Spinal cord (tissue), 10 donors: ENCODE results near the gene RRH. TPM values are rescaled to one million over a fixed set of nuclear protein-coding genes. Genes with fewer than 3 reads are reported as not detected.

Experiments used
- DNase-seq, 6 donors: peaks; one replicate each; pipeline versions ENCODE4 v3.0.0 to v3.0.0-alpha.2; 2013 to 2015; ENCODE audit warnings: low spot score in 6 of 6, low read depth in 4 of 6
- H3K27ac ChIP-seq: one replicate; pipeline ENCODE4 v1.5.1; 2013; ENCODE audit warnings: low read depth, low read length, control low read depth
- H3K27me3 ChIP-seq: one replicate; pipeline ENCODE4 v1.6.1; 2013; ENCODE audit warnings: low read length; ENCODE audit not compliant: control insufficient read depth, insufficient read depth
- H3K36me3 ChIP-seq: one replicate; pipeline ENCODE4 v1.6.1; 2013; ENCODE audit warnings: low read length; ENCODE audit not compliant: control insufficient read depth, insufficient read depth
- H3K4me1 ChIP-seq: one replicate; pipeline ENCODE4 v1.6.1; 2013; ENCODE audit warnings: low read length; ENCODE audit not compliant: control insufficient read depth, insufficient read depth
- H3K4me3 ChIP-seq: one replicate; pipeline ENCODE4 v1.5.1; 2013; ENCODE audit warnings: low read depth, low read length, control low read depth
- H3K9me3 ChIP-seq: one replicate; pipeline ENCODE4 v1.6.1; 2013; ENCODE audit warnings: low read length; ENCODE audit not compliant: control insufficient read depth, insufficient read depth
- WGBS: methylation state at CpG from one replicate; pipeline ENCODE4 v1.1.5; 2013; ENCODE audit warnings: missing lambda C conversion rate; ENCODE audit not compliant: insufficient coverage; 5-methylcytosine and 5-hydroxymethylcytosine counted together
- polyA plus RNA-seq, 2 donors: library from polyadenylated mRNA; unstranded; fragments of 120-200 nt; gene quantifications; one replicate each; pipeline ENCODE4 v1.2.1, GENCODE V29; 2013; ENCODE audit not compliant: insufficient read length in 2 of 2
- total RNA-seq, 2 donors: library from RNA; depleted of rRNA in 1 of 2; stranded (reverse); fragments of 120-200 nt in 1 of 2; fragments of >200 nt in 1 of 2; gene quantifications; one replicate each; pipeline versions ENCODE4 v1.2.3 to v1.2.4, GENCODE V29; 2013 to 2014
- donor health status: healthy.

Gene RRH
- total and polyA plus RNA-seq, 4 donors = 0.44 to 0.79 (median 0.62) TPM

- no peaks in the 10 kb centered on the region for H3K36me3 ChIP-seq
- DNase-seq = no peak
- H3K27me3 ChIP-seq = no peaks in the 10 kb centered on the region
- H3K9me3 ChIP-seq = no peaks in the 10 kb centered on the region
- H3K27ac ChIP-seq = no peak overlapping the region
- WGBS = no CpG with 5 or more reads among the region's 2 CpGs
- no peak overlapping the region for H3K4me3 ChIP-seq
- H3K4me1 ChIP-seq = peaks cover 3% of the 10 kb centered on the region
Measured at GRCh38 chr4:109809655-109810054, 18.1 kb upstream of the RRH start.

DNA sequence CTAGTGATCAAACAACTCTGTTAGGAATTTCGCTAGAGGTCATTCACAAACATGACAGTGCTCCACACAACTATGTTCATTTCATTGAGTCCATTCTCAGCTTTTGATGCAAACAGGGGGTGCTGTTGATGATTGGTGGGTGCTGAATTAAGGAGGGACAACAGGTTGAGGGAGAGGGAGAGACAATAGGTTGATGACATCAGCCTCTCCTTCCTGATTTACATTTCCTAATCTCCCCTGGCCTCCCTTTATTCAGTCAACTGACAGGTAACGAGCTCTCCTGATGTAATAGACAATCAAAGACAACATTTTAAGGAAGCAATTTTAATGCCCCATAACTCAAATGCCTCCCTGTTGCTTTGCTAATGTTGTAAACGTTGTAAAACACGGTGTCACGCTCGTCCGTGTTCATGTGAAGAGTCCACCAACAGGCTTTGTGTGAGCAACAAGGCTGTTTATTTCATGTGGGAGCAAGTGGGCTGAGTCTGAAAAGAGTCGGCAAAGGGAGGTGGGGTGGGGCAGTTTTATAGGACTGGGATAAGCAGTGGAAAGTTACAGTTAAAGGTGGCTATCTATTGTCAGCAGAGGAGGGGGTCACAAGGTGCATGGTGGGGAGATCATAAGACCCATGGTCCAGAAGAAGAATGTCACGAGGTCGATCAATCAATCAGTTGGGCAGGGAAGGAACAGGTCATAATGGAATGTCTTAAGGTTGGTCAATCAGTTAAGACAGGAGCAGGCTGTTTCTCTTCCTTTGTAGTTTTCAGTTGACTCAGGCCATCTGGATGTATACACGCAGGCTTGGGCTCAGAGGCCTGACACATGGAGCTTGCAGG is 17.0 kb upstream of the RRH start:
- DNase-seq = no peak
- peaks cover 6% of the 10 kb centered on the region for H3K4me1 ChIP-seq
- no peak overlapping the region for H3K27ac ChIP-seq
- no peaks in the 10 kb centered on the region for H3K27me3 ChIP-seq
- H3K36me3 ChIP-seq = no peaks in the 10 kb centered on the region
- WGBS = 67% methylated on average over 10 of the region's 11 CpGs
- no peak overlapping the region for H3K4me3 ChIP-seq
- no peaks in the 10 kb centered on the region for H3K9me3 ChIP-seq

- no CpG with 5 or more reads among the region's 3 CpGs for WGBS
Measured at GRCh38 chr4:109811707-109812106, 16.1 kb upstream of the RRH start.

DNA sequence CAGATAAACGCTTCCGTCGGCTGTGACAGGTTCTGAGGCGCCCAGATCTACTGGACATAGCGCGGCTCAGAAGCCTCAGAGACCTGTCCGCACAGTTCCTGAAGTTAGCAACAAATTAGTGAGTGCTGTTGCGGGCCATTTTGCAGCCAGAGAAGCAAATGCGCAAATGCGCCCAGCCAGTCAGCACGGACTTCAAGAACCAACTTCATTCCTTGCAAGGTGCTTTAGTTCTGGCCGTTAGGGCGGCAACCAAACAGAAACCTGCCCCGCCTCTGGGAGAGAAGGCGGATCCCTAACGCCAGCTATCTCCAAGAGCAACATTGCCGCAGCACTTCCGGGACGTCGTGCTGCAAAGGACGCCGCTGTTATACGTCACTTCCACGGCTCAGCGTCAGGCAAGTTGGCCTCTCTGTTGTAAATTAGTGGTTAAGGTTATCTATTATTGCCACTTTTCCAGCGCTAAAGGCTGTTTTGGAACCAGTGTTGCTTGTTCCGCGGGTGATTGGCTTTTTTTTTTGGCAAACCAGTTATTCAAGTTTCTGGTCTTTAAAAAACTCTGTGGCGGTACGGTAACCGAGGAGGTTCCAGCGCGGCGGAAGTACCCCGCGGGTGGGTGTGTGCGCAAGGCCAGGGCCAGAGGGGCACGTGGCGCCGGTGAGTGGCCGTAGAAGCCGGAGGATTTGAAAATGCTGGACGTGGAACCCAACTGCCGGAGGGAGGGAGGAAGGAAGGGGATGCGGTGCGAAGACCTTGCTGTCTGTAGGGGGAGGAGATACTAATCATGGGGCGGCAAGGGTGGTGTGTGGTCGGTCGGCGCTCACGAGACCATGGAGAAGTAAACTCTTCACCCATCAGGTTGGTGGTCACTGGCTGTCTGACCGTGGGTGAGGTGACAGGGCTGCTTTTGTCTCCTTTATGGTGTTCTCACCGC is 12.4 kb upstream of the RRH start, which contains the start of gene GAR1:
GAR1 (plus strand) TSS at position 612 of the 931 bp plus-strand sequence. CDS start 403 bp downstream, outside the sequence.
- H3K27me3 ChIP-seq = no peaks in the 10 kb centered on the region
- peaks cover 11% of the 10 kb centered on the region for H3K4me1 ChIP-seq
- 0% methylated on average over 53 of the region's 53 CpGs for WGBS
- peak within 1 kb of the TSS; percentile 84 for H3K4me3 ChIP-seq
- H3K9me3 ChIP-seq = no peaks in the 10 kb centered on the region
- peaks cover 10% of the 10 kb centered on the region for H3K36me3 ChIP-seq
- H3K27ac ChIP-seq = peak within 1 kb of the TSS; percentile 87
- peak; percentile 80 to 98 (median 92) for DNase-seq

More at GRCh38 chr4:109811707-109812106, 16.1 kb upstream of the RRH start:
- no peak overlapping the region for H3K27ac ChIP-seq
- no peaks in the 10 kb centered on the region for H3K36me3 ChIP-seq
- no peaks in the 10 kb centered on the region for H3K27me3 ChIP-seq
- no peak overlapping the region for H3K4me3 ChIP-seq
- peaks cover 11% of the 10 kb centered on the region for H3K4me1 ChIP-seq
- DNase-seq = no peak
- no peaks in the 10 kb centered on the region for H3K9me3 ChIP-seq

DNA sequence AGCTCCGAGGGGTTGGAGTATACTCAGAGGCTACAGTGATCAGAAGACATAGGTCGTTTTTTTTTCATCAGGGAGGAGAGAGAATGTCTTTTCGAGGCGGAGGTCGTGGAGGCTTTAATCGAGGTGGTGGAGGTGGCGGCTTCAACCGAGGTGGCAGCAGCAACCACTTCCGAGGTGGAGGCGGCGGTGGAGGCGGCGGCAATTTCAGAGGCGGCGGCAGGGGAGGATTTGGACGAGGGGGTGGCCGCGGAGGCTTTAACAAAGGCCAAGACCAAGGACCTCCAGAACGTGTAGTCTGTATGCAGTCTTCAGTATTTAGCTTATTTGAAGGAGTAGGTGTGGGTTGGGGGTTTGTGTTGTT is 11.7 kb upstream of the RRH start:
- H3K27ac ChIP-seq = peak overlapping the region; percentile 87
- H3K4me1 ChIP-seq = peaks cover 11% of the 10 kb centered on the region
- DNase-seq = no peak
- H3K4me3 ChIP-seq = peak overlapping the region; percentile 84
- H3K36me3 ChIP-seq = peaks cover 10% of the 10 kb centered on the region
- WGBS = 0% methylated on average over 17 of the region's 19 CpGs
- H3K27me3 ChIP-seq = no peaks in the 10 kb centered on the region
- H3K9me3 ChIP-seq = no peaks in the 10 kb centered on the region

- Histone ChIP-seq H3K9me3 (no peaks in the 10 kb centered on the region), H3K36me3 (peaks cover 10% of the 10 kb centered on the region), H3K27ac (no peak overlapping the region), H3K4me1 (peaks cover 11% of the 10 kb centered on the region), H3K27me3 (no peaks in the 10 kb centered on the region), H3K4me3 (no peak overlapping the region)
- WGBS = 95% methylated on average over 1 of the region's 1 CpG
- no peak for DNase-seq
Measured at GRCh38 chr4:109816894-109817293, 10.9 kb upstream of the RRH start.

- H3K36me3 ChIP-seq = peaks cover 13% of the 10 kb centered on the region
- H3K27me3 ChIP-seq = no peaks in the 10 kb centered on the region
- H3K4me3 ChIP-seq = no peak overlapping the region
- no peaks in the 10 kb centered on the region for H3K9me3 ChIP-seq
- peaks cover 11% of the 10 kb centered on the region for H3K4me1 ChIP-seq
- WGBS = 100% methylated on average over 1 of the region's 4 CpGs
- H3K27ac ChIP-seq = no peak overlapping the region
- no peak for DNase-seq
Measured at GRCh38 chr4:109818268-109818667, 9.5 kb upstream of the RRH start.

- DNase-seq = peak in 2 of 6 donors; percentile 72 to 81
- no peak overlapping the region for H3K27ac ChIP-seq
- H3K9me3 ChIP-seq = no peaks in the 10 kb centered on the region
- peaks cover 7% of the 10 kb centered on the region for H3K4me1 ChIP-seq
- H3K36me3 ChIP-seq = peaks cover 13% of the 10 kb centered on the region
- WGBS = 31% methylated on average over 1 of the region's 2 CpGs
- no peak overlapping the region for H3K4me3 ChIP-seq
- no peaks in the 10 kb centered on the region for H3K27me3 ChIP-seq
Measured at GRCh38 chr4:109820563-109820962, 7.2 kb upstream of the RRH start.

DNA sequence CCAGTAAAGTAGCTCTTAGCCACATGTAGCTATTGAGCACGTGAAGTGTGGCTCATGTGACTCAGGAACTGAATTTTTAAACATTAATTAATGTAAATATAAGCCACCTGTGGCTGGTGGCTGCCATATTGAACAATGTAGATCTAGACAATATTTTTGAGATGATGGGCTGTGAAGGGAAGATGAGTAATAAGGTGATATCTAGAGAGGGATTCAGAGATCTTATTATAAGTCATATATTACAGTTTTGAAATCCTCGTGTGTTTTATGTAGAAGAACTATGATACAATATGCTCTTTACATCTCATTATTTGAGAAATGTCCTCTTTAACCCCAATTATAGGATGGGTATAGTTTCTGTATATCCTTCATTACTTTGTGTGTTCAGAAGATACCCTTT is 6.6 kb upstream of the RRH start:
- H3K36me3 ChIP-seq = peaks cover 13% of the 10 kb centered on the region

More for the DNA sequence above, 6.6 kb upstream of the RRH start:
- DNase-seq = no peak
- no CpG with 5 or more reads among the region's 2 CpGs for WGBS
- H3K4me3 ChIP-seq = no peak overlapping the region
- no peaks in the 10 kb centered on the region for H3K27me3 ChIP-seq
- peaks cover under 1% of the 10 kb centered on the region for H3K4me1 ChIP-seq
- H3K27ac ChIP-seq = no peak overlapping the region
- no peaks in the 10 kb centered on the region for H3K9me3 ChIP-seq
